ENCODE measurements around the gene USP4.

Gene USP4

GRCh38 chr3:49298511-49298910 is 41.3 kb downstream of the USP4 start:
- Histone ChIP-seq H3K9me3 (ENCODE audit: severe bottlenecking) (no peaks in the 10 kb centered on the region), H3K27me3 (ENCODE audit: insufficient read depth, poor library complexity, severe bottlenecking) (no peaks in the 10 kb centered on the region), H3K4me3 (ENCODE audit: severe bottlenecking) (no peak overlapping the region), H3K27ac (ENCODE audit: poor library complexity, severe bottlenecking) (no peak overlapping the region), H3K36me3 (ENCODE audit: low read depth) (peaks cover 93% of the 10 kb centered on the region), H3K4me1 (ENCODE audit: insufficient read depth, poor library complexity, severe bottlenecking) (peaks cover 6% of the 10 kb centered on the region)
- ATAC-seq (ENCODE audit: low read depth) (no peak), DNase-seq (ENCODE audit: low spot score) (no peak)
- no peak for TF ChIP-seq CTCF (IDR thresholded peaks at IDR 0.05; ENCODE audit: poor library complexity, severe bottlenecking)

GRCh38 chr3:49296781-49297411 is 43.0 kb downstream of the USP4 start:
- no peak for TF ChIP-seq CTCF (IDR thresholded peaks at IDR 0.05; ENCODE audit: poor library complexity, severe bottlenecking)
- Histone ChIP-seq H3K27ac (ENCODE audit: poor library complexity, severe bottlenecking) (peak overlapping the region; percentile 39), H3K9me3 (ENCODE audit: severe bottlenecking) (no peaks in the 10 kb centered on the region), H3K4me3 (ENCODE audit: severe bottlenecking) (no peak overlapping the region), H3K4me1 (ENCODE audit: insufficient read depth, poor library complexity, severe bottlenecking) (peaks cover 6% of the 10 kb centered on the region), H3K27me3 (ENCODE audit: insufficient read depth, poor library complexity, severe bottlenecking) (no peaks in the 10 kb centered on the region), H3K36me3 (ENCODE audit: low read depth) (peaks cover 96% of the 10 kb centered on the region)
- ATAC-seq (ENCODE audit: low read depth) (peak; percentile 40; the same call in 1 of the 3 replicates), DNase-seq (ENCODE audit: low spot score) (no peak)

- no peaks in the 10 kb centered on the region for H3K9me3 ChIP-seq (ENCODE audit: severe bottlenecking)
- DNase-seq (ENCODE audit: low spot score) = no peak
- no peaks in the 10 kb centered on the region for H3K27me3 ChIP-seq (ENCODE audit: insufficient read depth, poor library complexity, severe bottlenecking)
- no peak for ATAC-seq (ENCODE audit: low read depth)
- no peak overlapping the region for H3K4me3 ChIP-seq (ENCODE audit: severe bottlenecking)
- H3K27ac ChIP-seq (ENCODE audit: poor library complexity, severe bottlenecking) = no peak overlapping the region
- TF ChIP-seq CTCF (IDR thresholded peaks at IDR 0.05; ENCODE audit: poor library complexity, severe bottlenecking) = peak; percentile 72
- H3K36me3 ChIP-seq (ENCODE audit: low read depth) = peaks cover 92% of the 10 kb centered on the region
- peaks cover 6% of the 10 kb centered on the region for H3K4me1 ChIP-seq (ENCODE audit: insufficient read depth, poor library complexity, severe bottlenecking)
Measured at GRCh38 chr3:49295489-49296058, 44.3 kb downstream of the USP4 start.

GRCh38 chr3:49294343-49294742 is 45.5 kb downstream of the USP4 start:
- ATAC-seq (ENCODE audit: low read depth) (no peak), DNase-seq (ENCODE audit: low spot score) (no peak)
- Histone ChIP-seq H3K27ac (ENCODE audit: poor library complexity, severe bottlenecking) (no peak overlapping the region), H3K36me3 (ENCODE audit: low read depth) (peaks cover 92% of the 10 kb centered on the region), H3K27me3 (ENCODE audit: insufficient read depth, poor library complexity, severe bottlenecking) (no peaks in the 10 kb centered on the region), H3K4me3 (ENCODE audit: severe bottlenecking) (no peak overlapping the region), H3K9me3 (ENCODE audit: severe bottlenecking) (no peaks in the 10 kb centered on the region), H3K4me1 (ENCODE audit: insufficient read depth, poor library complexity, severe bottlenecking) (peaks cover 6% of the 10 kb centered on the region)
- no peak for TF ChIP-seq CTCF (IDR thresholded peaks at IDR 0.05; ENCODE audit: poor library complexity, severe bottlenecking)

GRCh38 chr3:49283997-49284396 is 55.9 kb downstream of the USP4 start:
- Histone ChIP-seq H3K27ac (ENCODE audit: poor library complexity, severe bottlenecking) (no peak overlapping the region), H3K4me1 (ENCODE audit: insufficient read depth, poor library complexity, severe bottlenecking) (no peaks in the 10 kb centered on the region), H3K9me3 (ENCODE audit: severe bottlenecking) (no peaks in the 10 kb centered on the region), H3K4me3 (ENCODE audit: severe bottlenecking) (no peak overlapping the region), H3K36me3 (ENCODE audit: low read depth) (peaks cover 83% of the 10 kb centered on the region), H3K27me3 (ENCODE audit: insufficient read depth, poor library complexity, severe bottlenecking) (no peaks in the 10 kb centered on the region)
- DNase-seq (ENCODE audit: low spot score) (no peak), ATAC-seq (ENCODE audit: low read depth) (no peak)
- TF ChIP-seq CTCF (IDR thresholded peaks at IDR 0.05; ENCODE audit: poor library complexity, severe bottlenecking) = no peak

Data from RWPE2 (cell line).